ENCODE results near the gene ST8SIA2.

Gene ST8SIA2

GRCh38 chr15:92443381-92443780 is 49.7 kb downstream of the ST8SIA2 start:
- TF ChIP-seq CTCF (IDR thresholded peaks at IDR 0.05; ENCODE audit: low read depth, low read length, missing control alignments): no peak
- in situ Hi-C loops (cut with HindIII; ENCODE audit: low sequenced_read_pairs): no loop called here
- no peak overlapping the region for H3K4me3 ChIP-seq (ENCODE audit: low read depth, low read length)
- DNase-seq (ENCODE audit: low read depth): no peak

- in situ Hi-C loops (cut with HindIII; ENCODE audit: low sequenced_read_pairs): no loop called here
These were observed 51.0 kb downstream of the ST8SIA2 start for GRCh38 chr15:92444631-92445030.

GRCh38 chr15:92448370-92448769 is 54.7 kb downstream of the ST8SIA2 start:
- no peak for DNase-seq (ENCODE audit: low read depth)
- no peak for TF ChIP-seq CTCF (IDR thresholded peaks at IDR 0.05; ENCODE audit: low read depth, low read length, missing control alignments)
- H3K4me3 ChIP-seq (ENCODE audit: low read depth, low read length): no peak overlapping the region
- in situ Hi-C loops (cut with HindIII; ENCODE audit: low sequenced_read_pairs): no loop called here

More at GRCh38 chr15:92444631-92445030, 51.0 kb downstream of the ST8SIA2 start:
- no peak for TF ChIP-seq CTCF (IDR thresholded peaks at IDR 0.05; ENCODE audit: low read depth, low read length, missing control alignments)
- DNase-seq (ENCODE audit: low read depth): no peak
- no peak overlapping the region for H3K4me3 ChIP-seq (ENCODE audit: low read depth, low read length)

GRCh38 chr15:92449476-92449875 is 55.8 kb downstream of the ST8SIA2 start:
- no peak for TF ChIP-seq CTCF (IDR thresholded peaks at IDR 0.05; ENCODE audit: low read depth, low read length, missing control alignments)
- in situ Hi-C loops (cut with HindIII; ENCODE audit: low sequenced_read_pairs): no loop called here
- peak; percentile 70 for DNase-seq (ENCODE audit: low read depth)
- H3K4me3 ChIP-seq (ENCODE audit: low read depth, low read length): no peak overlapping the region

GRCh38 chr15:92451225-92451825 is 57.6 kb downstream of the ST8SIA2 start:
- DNase-seq (ENCODE audit: low read depth): peak; percentile 49
- H3K4me3 ChIP-seq (ENCODE audit: low read depth, low read length): no peak overlapping the region
- no peak for TF ChIP-seq CTCF (IDR thresholded peaks at IDR 0.05; ENCODE audit: low read depth, low read length, missing control alignments)
- in situ Hi-C loops (cut with HindIII; ENCODE audit: low sequenced_read_pairs): no loop called here

GRCh38 chr15:92452143-92452542 is 58.5 kb downstream of the ST8SIA2 start:
- no peak for TF ChIP-seq CTCF (IDR thresholded peaks at IDR 0.05; ENCODE audit: low read depth, low read length, missing control alignments)
- in situ Hi-C loops (cut with HindIII; ENCODE audit: low sequenced_read_pairs): no loop called here
- DNase-seq (ENCODE audit: low read depth): peak; percentile 22
- H3K4me3 ChIP-seq (ENCODE audit: low read depth, low read length): no peak overlapping the region
